SJSA1 (cell line): ENCODE measurements around the gene MSANTD2. TPM values are rescaled to one million over a fixed set of nuclear protein-coding genes. Genes with fewer than 3 reads are reported as not detected.

Experiments
- DNase-seq, 2 experiments: peaks; one replicate each; pipeline ENCODE4 v3.0.0-alpha.2; 2015 to 2020; ENCODE audit warnings: low spot score in 2 of 2, low read depth in 1 of 2
- H3K27ac ChIP-seq: fragments of 250-450 bp; sonication (Bioruptor Pico); 2 replicates; pipeline ENCODE4 v1.5.1; 2020; ENCODE audit warnings: mild to moderate bottlenecking, moderate library complexity
- H3K27me3 ChIP-seq: fragments of 250-450 bp; sonication (Bioruptor Pico); replicated peaks from 2 replicates; pipeline ENCODE4 v1.5.1; 2020; ENCODE audit warnings: mild to moderate bottlenecking, moderate library complexity
- H3K36me3 ChIP-seq: fragments of 250-450 bp; sonication (Bioruptor Pico); 2 replicates; pipeline ENCODE4 v1.5.1; 2020; ENCODE audit warnings: mild to moderate bottlenecking
- H3K4me1 ChIP-seq: fragments of 250-450 bp; sonication (Bioruptor Pico); replicated peaks from 2 replicates; pipeline ENCODE4 v1.6.1; 2021; ENCODE audit warnings: mild to moderate bottlenecking
- H3K4me3 ChIP-seq: fragments of 250-450 bp; sonication (Bioruptor Pico); 2 replicates; pipeline ENCODE4 v1.5.1; 2020; ENCODE audit warnings: mild to moderate bottlenecking
- H3K9me3 ChIP-seq: fragments of 250-450 bp; sonication (Bioruptor Pico); replicated peaks from 2 replicates; pipeline ENCODE4 v1.5.1; 2020; ENCODE audit warnings: mild to moderate bottlenecking
- total RNA-seq: library from RNA; depleted of rRNA; stranded (reverse); fragments of >200 nt; shearing (Covaris generic); gene quantifications from 2 replicates; pipeline ENCODE4 v1.2.3, GENCODE V29; 2014

The MSANTD2 gene
- total RNA-seq, 1 experiment from 2014 or later, result 15.3 TPM

- Histone ChIP-seq H3K9me3 (no peaks in the 10 kb centered on the region), H3K4me3 (no peak overlapping the region), H3K27ac (no peak overlapping the region), H3K36me3 (no peaks in the 10 kb centered on the region), H3K27me3 (no peaks in the 10 kb centered on the region), H3K4me1 (no peaks in the 10 kb centered on the region)
- DNase-seq, result no peak
Observed at GRCh38 chr11:124807201-124807600, 7.0 kb upstream of the MSANTD2 start.

- H3K9me3 ChIP-seq, result no peaks in the 10 kb centered on the region
- H3K27me3 ChIP-seq, result no peaks in the 10 kb centered on the region
Observed at GRCh38 chr11:124804884-124805283, 4.7 kb upstream of the MSANTD2 start.

GRCh38 chr11:124801636-124802312 is 1.6 kb upstream of the MSANTD2 start:
- Histone ChIP-seq H3K9me3 (no peaks in the 10 kb centered on the region), H3K27me3 (no peaks in the 10 kb centered on the region), H3K36me3 (peaks cover 6% of the 10 kb centered on the region; the same call in 1 of the 2 replicates), H3K4me3 (no peak overlapping the region), H3K27ac (no peak overlapping the region), H3K4me1 (peaks cover 11% of the 10 kb centered on the region)
- DNase-seq, result no peak

More at GRCh38 chr11:124804884-124805283, 4.7 kb upstream of the MSANTD2 start:
- H3K36me3 ChIP-seq, result peaks cover 5% of the 10 kb centered on the region; the same call in 1 of the 2 replicates
- H3K27ac ChIP-seq, result no peak overlapping the region
- H3K4me3 ChIP-seq, result no peak overlapping the region
- no peak for DNase-seq
- H3K4me1 ChIP-seq, result peaks cover 5% of the 10 kb centered on the region

- peaks cover 6% of the 10 kb centered on the region; the same call in 1 of the 2 replicates for H3K36me3 ChIP-seq
- H3K27ac ChIP-seq, result peak overlapping the region; percentile 95
- peak overlapping the region; percentile 73 for H3K4me3 ChIP-seq
- DNase-seq, result no peak
- H3K4me1 ChIP-seq, result peaks cover 11% of the 10 kb centered on the region
- no peaks in the 10 kb centered on the region for H3K27me3 ChIP-seq
- H3K9me3 ChIP-seq, result no peaks in the 10 kb centered on the region
Observed at GRCh38 chr11:124801014-124801413, 808 bp upstream of the MSANTD2 start.

GRCh38 chr11:124799348-124800225 is 619 bp downstream of the MSANTD2 start:
- Histone ChIP-seq H3K36me3 (peaks cover 6% of the 10 kb centered on the region; the same call in 1 of the 2 replicates), H3K27me3 (no peaks in the 10 kb centered on the region)
- peak in 1 of 2 experiments; percentile 36 for DNase-seq

GRCh38 chr11:124798991-124799347 is 1.2 kb downstream of the MSANTD2 start:
- no peaks in the 10 kb centered on the region for H3K27me3 ChIP-seq
- H3K9me3 ChIP-seq, result no peaks in the 10 kb centered on the region
- DNase-seq, result peak in 1 of 2 experiments; percentile 39
- peak overlapping the region; percentile 95 for H3K27ac ChIP-seq
- H3K4me3 ChIP-seq, result peak overlapping the region; percentile 73
- H3K4me1 ChIP-seq, result peaks cover 11% of the 10 kb centered on the region
- peaks cover 6% of the 10 kb centered on the region; the same call in 1 of the 2 replicates for H3K36me3 ChIP-seq

More at GRCh38 chr11:124799348-124800225, 619 bp downstream of the MSANTD2 start:
- Histone ChIP-seq H3K4me3 (peak overlapping the region; percentile 73), H3K4me1 (peaks cover 11% of the 10 kb centered on the region), H3K9me3 (no peaks in the 10 kb centered on the region), H3K27ac (peak overlapping the region; percentile 95)

DNA sequence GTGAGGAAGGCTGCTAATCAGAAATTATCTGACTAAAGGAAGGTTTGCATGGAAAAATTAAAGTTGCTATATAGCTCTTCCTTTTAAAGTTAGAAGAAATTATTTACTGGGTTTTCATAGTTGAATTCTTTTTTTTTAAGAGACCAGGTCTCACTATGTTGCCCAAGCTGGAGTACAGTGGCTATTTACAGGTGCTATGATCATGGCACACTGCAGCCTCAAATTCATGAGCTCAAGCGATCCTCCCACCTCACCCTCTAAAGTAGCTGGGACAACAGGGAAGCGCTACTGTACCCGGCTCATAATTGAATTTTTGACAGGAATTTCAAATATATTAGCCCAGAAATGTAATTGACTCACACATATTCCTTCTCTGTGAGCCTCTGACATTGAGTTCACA is 3.9 kb downstream of the MSANTD2 start:
- peaks cover 6% of the 10 kb centered on the region; the same call in 1 of the 2 replicates for H3K36me3 ChIP-seq
- H3K4me1 ChIP-seq, result peaks cover 10% of the 10 kb centered on the region
- no peak overlapping the region for H3K4me3 ChIP-seq
- H3K9me3 ChIP-seq, result no peaks in the 10 kb centered on the region
- H3K27ac ChIP-seq, result no peak overlapping the region
- DNase-seq, result no peak
- H3K27me3 ChIP-seq, result no peaks in the 10 kb centered on the region

DNA sequence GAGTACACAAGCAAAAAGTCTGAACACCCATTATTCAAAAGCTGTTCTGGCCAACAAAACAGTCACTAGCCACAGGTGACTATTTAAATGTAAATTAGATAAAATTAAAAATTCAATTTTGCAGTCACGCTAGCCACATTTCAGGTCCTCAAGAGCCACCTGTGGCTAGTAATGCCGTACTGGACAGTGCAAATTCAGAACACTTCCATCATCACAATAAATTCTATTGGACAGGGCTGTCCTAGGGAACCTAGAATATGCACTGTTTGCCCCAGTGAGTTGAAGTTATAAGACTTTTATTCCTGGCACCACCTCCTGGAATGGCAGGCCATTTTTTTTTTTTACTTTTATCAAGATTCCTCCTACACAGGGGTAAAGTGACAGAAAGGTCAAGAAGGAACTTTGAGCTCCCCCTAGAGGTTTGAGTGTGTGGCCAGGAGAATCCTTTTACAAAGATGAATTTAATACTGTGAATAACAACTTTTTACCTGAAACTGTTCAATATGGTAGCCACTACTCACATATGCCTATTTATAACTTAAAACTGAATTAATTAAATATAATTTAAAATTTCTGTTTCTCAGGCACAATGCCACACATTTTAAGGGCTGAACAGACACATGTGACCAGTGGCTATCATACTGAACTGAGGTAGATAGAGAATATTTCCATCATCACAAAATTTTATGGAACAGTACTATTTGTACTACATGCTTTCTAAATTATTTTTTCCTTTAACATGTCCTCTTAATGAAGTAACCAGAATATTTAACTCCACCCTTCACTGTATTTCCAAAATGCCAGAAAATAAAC is 6.5 kb downstream of the MSANTD2 start:
- peak in 1 of 2 experiments; percentile 12 for DNase-seq
- H3K36me3 ChIP-seq, result no peaks in the 10 kb centered on the region

GRCh38 chr11:124791626-124792341 is 8.4 kb downstream of the MSANTD2 start:
- Histone ChIP-seq H3K9me3 (no peaks in the 10 kb centered on the region), H3K27me3 (no peaks in the 10 kb centered on the region), H3K36me3 (no peaks in the 10 kb centered on the region), H3K27ac (no peak overlapping the region), H3K4me3 (no peak overlapping the region), H3K4me1 (no peaks in the 10 kb centered on the region)
- DNase-seq, result no peak

More for the DNA sequence above, 6.5 kb downstream of the MSANTD2 start:
- H3K27ac ChIP-seq, result no peak overlapping the region
- no peaks in the 10 kb centered on the region for H3K27me3 ChIP-seq
- H3K4me1 ChIP-seq, result peaks cover 4% of the 10 kb centered on the region
- H3K4me3 ChIP-seq, result no peak overlapping the region
- H3K9me3 ChIP-seq, result no peaks in the 10 kb centered on the region

DNA sequence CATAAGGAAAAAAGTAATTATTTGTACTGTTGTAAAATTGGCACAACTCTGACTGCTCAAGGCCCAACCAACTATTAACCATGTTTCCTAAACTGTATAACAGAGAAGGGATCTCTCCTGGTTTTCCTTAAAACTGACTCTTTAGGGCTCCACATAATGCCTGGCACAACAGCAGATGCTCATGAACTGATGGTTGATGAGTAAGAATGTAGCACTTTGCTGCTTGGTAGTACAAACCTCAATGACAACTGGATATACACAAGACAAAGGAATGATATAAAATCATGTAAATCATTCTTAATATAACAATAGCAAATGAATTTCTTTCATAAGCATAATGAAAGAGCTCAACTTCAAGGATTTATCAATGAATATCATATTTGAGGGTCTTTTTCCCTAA is 11.7 kb downstream of the MSANTD2 start:
- H3K27ac ChIP-seq, result no peak overlapping the region
- H3K36me3 ChIP-seq, result no peaks in the 10 kb centered on the region
- no peaks in the 10 kb centered on the region for H3K27me3 ChIP-seq
- DNase-seq, result no peak
- H3K4me1 ChIP-seq, result no peaks in the 10 kb centered on the region
- H3K4me3 ChIP-seq, result no peak overlapping the region
- H3K9me3 ChIP-seq, result no peaks in the 10 kb centered on the region

DNA sequence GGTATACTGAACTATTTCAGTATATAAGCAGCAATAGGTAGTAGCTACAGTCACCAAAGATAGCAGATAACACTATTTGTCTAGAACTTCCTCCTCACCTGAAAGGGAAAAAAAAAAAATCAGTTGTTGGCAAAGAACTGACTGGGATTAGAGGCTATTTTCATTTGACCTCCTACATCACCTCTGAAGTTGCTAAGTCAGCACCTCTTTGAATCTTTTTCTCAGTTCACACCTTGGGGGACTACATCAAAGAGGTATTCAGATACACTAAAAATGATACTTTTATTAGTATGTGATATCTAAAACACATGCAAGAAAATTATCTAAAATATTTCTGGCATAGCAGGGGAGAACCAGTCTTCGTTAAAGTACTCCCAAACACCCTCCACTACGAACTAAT is 16.2 kb downstream of the MSANTD2 start:
- H3K4me1 ChIP-seq, result no peaks in the 10 kb centered on the region

GRCh38 chr11:124783002-124783401 is 17.2 kb downstream of the MSANTD2 start:
- H3K4me1 ChIP-seq, result no peaks in the 10 kb centered on the region
- no peak for DNase-seq
- H3K4me3 ChIP-seq, result no peak overlapping the region
- no peaks in the 10 kb centered on the region for H3K36me3 ChIP-seq
- H3K27ac ChIP-seq, result no peak overlapping the region
- no peaks in the 10 kb centered on the region for H3K27me3 ChIP-seq
- H3K9me3 ChIP-seq, result no peaks in the 10 kb centered on the region

More for the DNA sequence above, 16.2 kb downstream of the MSANTD2 start:
- H3K36me3 ChIP-seq, result no peaks in the 10 kb centered on the region
- no peaks in the 10 kb centered on the region for H3K9me3 ChIP-seq
- no peak overlapping the region for H3K4me3 ChIP-seq
- H3K27me3 ChIP-seq, result no peaks in the 10 kb centered on the region
- H3K27ac ChIP-seq, result no peak overlapping the region
- DNase-seq, result no peak

- DNase-seq, result no peak
- H3K27me3 ChIP-seq, result no peaks in the 10 kb centered on the region
- no peak overlapping the region for H3K4me3 ChIP-seq
- no peaks in the 10 kb centered on the region for H3K9me3 ChIP-seq
- H3K27ac ChIP-seq, result no peak overlapping the region
- H3K4me1 ChIP-seq, result no peaks in the 10 kb centered on the region
- no peaks in the 10 kb centered on the region for H3K36me3 ChIP-seq
Observed at GRCh38 chr11:124779568-124779967, 20.6 kb downstream of the MSANTD2 start.
